GM12891 (cell line): ENCODE measurements around the gene TANGO6.

Source experiments
- POLR2A ChIP-seq: IDR thresholded peaks from 2 replicates; pipeline ENCODE4 v1.6.1; 2011; ENCODE audit warnings: low read depth, low read length, control low read depth
- POLR2AphosphoS5 ChIP-seq: IDR thresholded peaks from 2 replicates; pipeline ENCODE4 v1.6.1; 2011; ENCODE audit warnings: low read depth, low read length, control low read depth
- TAF1 ChIP-seq: IDR thresholded peaks from 2 replicates; pipeline ENCODE4 v1.6.1; 2011; ENCODE audit warnings: low read depth, low read length, control low read depth

- TF ChIP-seq POLR2A (no peak), POLR2AphosphoS5 (no peak), TAF1 (no peak)
Measured at GRCh38 chr16:69100071-69100691, 256.9 kb downstream of the TANGO6 start.
